ENCODE data around the gene HLA-DPA1.

HLA-DPA1 gene

DNA sequence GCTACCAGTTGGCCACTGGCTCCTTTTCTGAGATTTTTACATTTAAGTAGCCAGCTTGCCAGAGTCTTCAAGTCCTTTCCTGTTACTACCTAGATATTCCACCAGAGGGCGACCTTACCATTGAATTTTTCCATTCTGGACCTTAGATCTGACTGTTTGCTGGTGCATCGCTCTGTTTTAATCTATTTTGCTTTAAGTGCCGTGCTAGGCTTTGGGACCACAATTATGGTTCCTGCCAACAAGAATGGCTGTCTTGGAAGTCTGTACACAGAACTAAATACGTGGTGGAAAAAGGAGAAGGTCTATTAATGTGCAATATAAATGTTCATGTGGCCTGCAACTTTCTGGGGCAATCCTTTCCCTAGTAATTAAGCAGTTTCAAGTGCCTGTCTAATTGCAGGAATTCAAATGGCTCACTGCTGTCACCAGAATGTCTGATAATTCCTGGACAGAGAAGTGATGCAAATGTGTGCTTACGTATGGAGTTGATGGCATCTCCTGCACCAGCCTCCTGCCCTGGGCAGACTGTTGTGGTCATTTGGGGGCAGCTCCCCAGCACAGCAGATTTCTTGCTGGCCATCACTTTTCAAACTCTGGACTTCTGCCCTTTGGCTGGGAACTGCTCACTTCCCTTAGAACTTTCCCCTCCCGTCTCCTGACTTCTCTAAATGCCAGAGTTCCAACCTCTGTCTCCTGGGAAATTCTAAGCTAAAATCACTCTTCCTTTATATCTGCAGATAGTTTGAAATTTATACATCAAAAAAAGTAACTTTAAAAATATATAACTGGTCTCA, 58.4 kb downstream of the HLA-DPA1 start:
- peak; percentile 75 for DNase-seq

Data from GDM1 (cell line).